Activated gamma-delta T cell treated with anti-CD3 and anti-CD28 coated beads, Interleukin-2, amount 50 U/mL, for 16 hours (primary cell): ENCODE data around the gene HBP1.
"Not testable (repeated sequence)": the region's sequence is repeated elsewhere in the genome, so short reads cannot be mapped to it uniquely, and the experiment has no call there.

Experiments
- DNase-seq: peaks from one replicate; pipeline ENCODE4 v3.0.0-alpha.2; 2020; ENCODE audit warnings: low read depth

Gene HBP1

GRCh38 chr7:107185716-107186115 lies 16.9 kb downstream of the HBP1 start:
- DNase-seq = no peak

- no peak for DNase-seq
These were observed 17.4 kb downstream of the HBP1 start for GRCh38 chr7:107186240-107186639.

- DNase-seq = no peak
These were observed 19.0 kb downstream of the HBP1 start for GRCh38 chr7:107187774-107188173.

GRCh38 chr7:107190090-107190489 lies 21.3 kb downstream of the HBP1 start:
- DNase-seq = no peak

- DNase-seq = no peak
These were observed 25.2 kb downstream of the HBP1 start for GRCh38 chr7:107194052-107194451.

GRCh38 chr7:107196834-107197610 lies 28.2 kb downstream of the HBP1 start:
- no peak for DNase-seq

GRCh38 chr7:107201795-107202450 lies 33.1 kb downstream of the HBP1 start:
- no peak for DNase-seq

GRCh38 chr7:107203607-107204006 lies 34.8 kb downstream of the HBP1 start:
- no peak for DNase-seq

GRCh38 chr7:107206136-107206535 lies 37.3 kb downstream of the HBP1 start:
- no peak for DNase-seq

- no peak for DNase-seq
These were observed 37.9 kb downstream of the HBP1 start for GRCh38 chr7:107206706-107207105.

- DNase-seq = no peak
These were observed 38.7 kb downstream of the HBP1 start for GRCh38 chr7:107207459-107207858.

GRCh38 chr7:107208024-107208521 lies 39.3 kb downstream of the HBP1 start:
- no peak for DNase-seq

- DNase-seq = no peak
These were observed 39.8 kb downstream of the HBP1 start for GRCh38 chr7:107208563-107208962.

GRCh38 chr7:107209565-107209964 lies 40.8 kb downstream of the HBP1 start:
- no peak for DNase-seq

GRCh38 chr7:107210400-107210799 lies 41.6 kb downstream of the HBP1 start:
- no peak for DNase-seq

GRCh38 chr7:107212725-107213124 lies 43.9 kb downstream of the HBP1 start:
- no peak for DNase-seq

GRCh38 chr7:107213193-107213788 lies 44.5 kb downstream of the HBP1 start:
- DNase-seq = no peak

- no peak for DNase-seq
These were observed 45.1 kb downstream of the HBP1 start for GRCh38 chr7:107213945-107214344.

- no peak for DNase-seq
These were observed 50.9 kb downstream of the HBP1 start for GRCh38 chr7:107219563-107220244.

- DNase-seq = no peak
These were observed 51.6 kb downstream of the HBP1 start for GRCh38 chr7:107220356-107220755.

GRCh38 chr7:107220806-107221205 lies 52.0 kb downstream of the HBP1 start:
- not testable (repeated sequence) for DNase-seq
